GM12864 (cell line): Measurements from ENCODE around the gene COL25A1.
A peak's percentile ranks its signal among the peaks of the same experiment; 100 is the strongest.

ENCODE experiments used
- DNase-seq: peaks from one replicate; pipeline ENCODE4 v3.0.0-alpha.2; 2011; ENCODE audit warnings: low read depth
- H3K4me3 ChIP-seq: 2 replicates; pipeline ENCODE4 v1.5.1; 2011; ENCODE audit warnings: mild to moderate bottlenecking, low read depth, low read length, control low read depth
- CTCF ChIP-seq: IDR thresholded peaks from 2 replicates; pipeline ENCODE4 v1.5.1; 2011; ENCODE audit warnings: low read depth, mild to moderate bottlenecking, moderate library complexity, low read length, control low read depth, inconsistent platforms; ENCODE audit errors: missing control alignments

Gene COL25A1

DNA sequence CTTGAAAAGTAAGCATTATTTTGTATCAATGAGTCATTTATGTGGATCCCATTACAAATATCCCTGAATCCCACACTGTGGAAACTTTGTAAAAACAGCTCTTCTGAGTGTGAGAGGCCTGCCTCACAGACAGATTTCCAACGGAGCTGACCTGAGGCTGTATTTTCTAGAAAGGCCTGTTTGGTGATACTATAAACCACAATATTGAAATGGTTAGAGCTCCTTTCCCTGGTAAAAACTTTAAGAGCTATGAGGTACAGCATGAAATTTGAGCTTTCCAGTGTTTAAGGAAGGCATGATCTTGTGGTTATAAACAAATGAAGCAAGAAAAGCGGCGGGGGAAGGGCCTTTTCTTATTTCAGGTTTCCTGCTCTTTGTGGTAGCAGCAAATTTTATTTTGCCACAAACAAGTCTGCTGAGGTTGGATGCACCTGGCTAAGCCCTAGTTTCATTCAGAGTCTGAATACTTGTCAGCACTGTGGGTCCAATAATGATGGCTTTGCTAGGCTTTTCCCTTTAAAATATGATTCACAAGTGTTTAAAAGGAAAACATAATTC, 452.8 kb downstream of the COL25A1 start:
- DNase-seq, result no peak

GRCh38 chr4:108846568-108846967, 455.9 kb downstream of the COL25A1 start:
- DNase-seq, result no peak
- no peak overlapping the region for H3K4me3 ChIP-seq
- no peak for TF ChIP-seq CTCF

More for the DNA sequence above, 452.8 kb downstream of the COL25A1 start:
- no peak overlapping the region for H3K4me3 ChIP-seq
- TF ChIP-seq CTCF, result no peak

DNA sequence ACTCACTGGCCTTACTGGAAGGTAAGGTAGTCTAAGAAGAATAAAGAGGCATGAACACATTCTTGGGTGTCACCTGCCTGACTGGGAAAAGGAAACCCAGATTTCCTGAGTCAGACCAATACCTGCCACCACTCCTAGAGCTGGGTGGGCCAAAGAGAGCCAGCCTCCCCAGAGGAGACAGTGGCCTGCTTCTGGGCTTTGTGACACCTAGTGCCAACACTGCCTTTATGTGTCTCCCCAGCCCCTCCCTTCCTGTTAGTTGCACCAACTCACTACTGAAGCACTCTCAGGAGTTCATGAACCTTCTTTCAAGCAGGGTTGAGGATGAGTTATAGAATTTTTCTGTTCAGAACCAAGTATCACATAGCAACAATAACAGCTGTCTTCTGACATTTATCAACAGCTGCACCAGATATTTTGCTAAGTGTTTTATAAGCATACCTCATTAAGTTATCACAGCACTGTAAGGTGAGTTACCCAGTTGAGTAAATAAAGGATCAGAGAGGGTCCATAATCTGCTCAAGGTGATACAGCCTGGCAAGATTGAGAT, 462.0 kb downstream of the COL25A1 start:
- no peak for DNase-seq
- no peak for TF ChIP-seq CTCF
- H3K4me3 ChIP-seq, result no peak overlapping the region

GRCh38 chr4:108839333-108839732, 463.1 kb downstream of the COL25A1 start:
- TF ChIP-seq CTCF, result no peak
- DNase-seq, result no peak

GRCh38 chr4:108838451-108838850, 464.0 kb downstream of the COL25A1 start:
- no peak for DNase-seq
- TF ChIP-seq CTCF, result no peak
- H3K4me3 ChIP-seq, result no peak overlapping the region

More at GRCh38 chr4:108839333-108839732, 463.1 kb downstream of the COL25A1 start:
- no peak overlapping the region for H3K4me3 ChIP-seq

- H3K4me3 ChIP-seq, result no peak overlapping the region
- no peak for DNase-seq
- TF ChIP-seq CTCF, result peak; percentile 55
Measured at GRCh38 chr4:108834835-108835384, 467.5 kb downstream of the COL25A1 start.
